H4 (cell line): Measurements from ENCODE around the gene IP6K2. TPM values are rescaled to one million over a fixed set of nuclear protein-coding genes. Genes with fewer than 3 reads are reported as not detected.

Source experiments
- DNase-seq: peaks from one replicate; pipeline ENCODE4 v3.0.0-alpha.2; 2015; ENCODE audit warnings: low spot score
- total RNA-seq: library from RNA; depleted of rRNA; stranded (reverse); fragments of >200 nt; shearing (Covaris generic); gene quantifications from 2 replicates; pipeline ENCODE4 v1.2.3, GENCODE V29; 2014

The IP6K2 gene
- total RNA-seq, 1 experiment from 2014 or later: 41.4 TPM

GRCh38 chr3:48690846-48691458 lies 26.1 kb downstream of the IP6K2 start:
- no peak for DNase-seq

GRCh38 chr3:48689384-48689783 lies 27.6 kb downstream of the IP6K2 start:
- DNase-seq: no peak

DNA sequence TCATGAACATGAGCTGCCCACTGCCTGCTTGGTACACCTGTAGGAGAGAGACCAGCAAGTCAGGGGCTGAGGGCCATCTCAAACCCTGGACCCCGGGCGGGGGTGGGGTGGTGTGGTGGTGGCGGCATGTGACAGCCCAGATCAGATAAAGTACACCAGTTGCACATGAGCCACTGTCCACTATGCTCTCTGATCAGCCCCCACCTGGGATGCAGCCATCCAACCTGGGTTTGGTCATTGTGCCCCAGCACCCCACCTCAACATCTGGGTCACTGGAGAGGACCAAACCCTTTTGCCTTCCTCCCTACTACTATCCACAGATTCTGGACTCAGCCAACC lies 28.3 kb downstream of the IP6K2 start:
- no peak for DNase-seq

GRCh38 chr3:48688032-48688736 lies 28.8 kb downstream of the IP6K2 start:
- no peak for DNase-seq

DNA sequence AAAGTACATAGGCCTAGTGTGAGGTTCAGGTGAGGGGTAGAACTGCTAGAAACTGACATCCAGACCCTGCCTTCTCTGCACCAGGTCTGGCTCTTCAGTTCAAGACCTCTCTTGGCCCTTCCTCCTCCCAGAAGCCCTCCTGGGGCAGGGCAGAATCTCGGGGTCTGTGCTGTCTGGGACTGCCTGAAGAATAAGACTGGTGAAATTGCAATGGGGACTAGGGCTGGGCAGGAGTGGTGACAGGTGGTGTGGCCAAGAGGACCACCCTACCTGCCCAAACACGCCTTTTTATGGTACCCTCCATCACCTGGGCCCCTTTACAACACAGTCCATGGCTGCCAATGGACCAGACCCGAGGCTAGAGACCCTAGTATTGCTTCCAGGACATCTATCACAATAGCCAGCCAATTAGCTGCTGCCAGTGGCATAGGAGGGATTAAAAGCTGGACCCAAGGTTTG lies 29.8 kb downstream of the IP6K2 start:
- no peak for DNase-seq

DNA sequence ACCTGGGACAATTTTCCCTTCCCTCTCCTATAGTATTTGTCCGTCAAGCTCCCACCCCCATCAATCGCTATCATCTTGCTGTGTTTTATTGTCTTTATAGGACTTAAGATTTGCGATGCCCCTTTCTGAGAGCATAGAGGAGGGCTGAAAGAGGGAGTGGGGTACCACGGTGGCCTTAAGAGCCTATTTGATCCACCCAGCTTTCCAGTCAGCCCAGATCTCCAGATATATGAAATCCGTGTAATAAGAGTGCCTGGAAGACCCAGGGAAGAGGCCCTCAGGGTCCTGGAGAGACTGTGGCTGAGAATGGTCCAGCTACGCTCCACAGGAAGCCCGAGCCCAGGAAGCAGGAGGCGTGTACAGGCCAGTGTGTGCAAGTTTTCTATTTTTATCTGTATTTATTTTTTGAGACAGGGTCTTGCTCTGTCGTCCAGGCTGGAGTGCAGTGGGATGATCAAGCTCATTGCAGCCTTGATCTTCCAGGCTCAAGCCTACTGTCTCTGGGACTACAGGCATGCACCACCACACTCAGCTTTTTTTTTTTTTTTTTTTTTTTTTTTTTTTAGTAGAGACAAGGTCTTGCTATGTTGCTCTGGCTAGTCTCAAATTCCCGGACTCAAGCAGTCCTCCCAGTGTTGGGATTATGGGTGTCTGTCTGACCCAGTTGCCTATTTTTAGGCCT lies 30.3 kb downstream of the IP6K2 start:
- DNase-seq: no peak

- peak; percentile 33 for DNase-seq
These were observed 31.2 kb downstream of the IP6K2 start, which contains the start of gene NCKIPSD for GRCh38 chr3:48685603-48686511. Gene NCKIPSD, minus strand, starts transcription at chr3:48685915. Its CDS starts 108 bp downstream, at chr3:48685807.

DNA sequence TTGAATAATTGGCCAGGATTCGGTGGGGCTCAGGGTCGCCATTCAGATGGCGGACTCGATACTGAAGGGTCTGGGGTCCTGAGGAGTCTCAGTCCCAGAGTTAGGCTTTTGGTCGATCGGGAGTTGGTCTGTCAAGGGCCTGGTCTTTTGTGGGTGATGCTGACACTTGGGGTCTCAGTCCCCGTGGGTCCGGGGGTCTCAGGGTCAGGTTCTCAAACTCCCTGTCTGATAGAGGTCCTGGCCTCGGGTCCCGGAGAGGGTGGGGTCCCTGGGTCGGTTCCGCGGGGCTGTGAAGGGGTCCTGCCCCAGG lies 31.8 kb downstream of the IP6K2 start:
- no peak for DNase-seq

DNA sequence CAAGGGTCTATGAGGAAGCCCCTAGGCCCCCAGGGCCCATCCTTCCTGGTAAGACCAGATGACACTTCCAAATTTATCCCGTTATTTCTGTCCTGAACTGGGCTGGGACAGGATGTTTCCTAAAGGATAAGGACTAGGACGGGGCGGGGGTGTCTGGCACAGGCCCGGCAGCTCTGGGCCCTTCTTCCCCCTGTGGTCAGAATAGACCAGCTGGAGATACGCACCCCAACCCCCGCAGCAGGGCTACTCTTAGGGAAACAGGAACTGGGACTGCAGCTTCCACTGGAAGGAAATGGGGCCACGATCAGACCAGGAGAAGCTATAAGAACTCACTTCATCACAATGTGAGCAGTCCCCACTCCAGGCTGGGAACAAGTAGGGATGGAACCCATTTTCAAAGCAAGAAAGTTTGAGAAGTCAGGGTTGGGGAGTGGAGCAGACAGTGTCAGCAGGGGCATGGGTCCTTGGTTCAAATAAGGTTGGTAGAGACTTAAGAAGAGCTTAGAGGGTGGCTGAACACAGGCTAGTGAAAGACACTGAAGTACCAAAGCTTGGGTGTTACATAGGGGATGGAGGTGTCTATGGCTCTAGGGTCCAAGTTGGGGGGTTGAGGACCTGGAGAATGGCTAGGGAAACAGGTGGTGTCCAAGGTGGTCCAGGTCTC lies 32.4 kb downstream of the IP6K2 start:
- no peak for DNase-seq

- DNase-seq: no peak
These were observed 33.0 kb downstream of the IP6K2 start for GRCh38 chr3:48684054-48684349.

DNA sequence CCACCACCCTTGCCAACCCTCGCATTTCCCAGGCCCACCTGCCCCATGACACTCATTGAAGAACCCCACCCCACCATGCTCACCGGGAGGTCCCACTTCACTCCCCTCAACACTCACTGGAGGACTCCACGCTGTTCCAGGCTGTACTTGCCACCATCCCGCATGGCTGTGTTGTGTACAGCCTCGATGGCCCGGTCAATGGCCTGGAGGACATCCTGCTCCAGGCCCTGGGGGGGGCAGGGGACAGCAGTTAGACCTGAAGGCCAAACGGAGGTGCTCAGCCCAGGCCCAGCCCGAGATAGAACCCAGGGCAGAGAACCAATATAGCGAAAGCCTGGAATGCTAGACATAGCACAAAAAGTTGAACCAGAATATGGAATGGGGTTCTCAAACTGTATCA lies 34.2 kb downstream of the IP6K2 start:
- DNase-seq: no peak

- no peak for DNase-seq
These were observed 34.9 kb downstream of the IP6K2 start for GRCh38 chr3:48681974-48682610.

- DNase-seq: no peak
These were observed 35.5 kb downstream of the IP6K2 start for GRCh38 chr3:48681541-48681880.

DNA sequence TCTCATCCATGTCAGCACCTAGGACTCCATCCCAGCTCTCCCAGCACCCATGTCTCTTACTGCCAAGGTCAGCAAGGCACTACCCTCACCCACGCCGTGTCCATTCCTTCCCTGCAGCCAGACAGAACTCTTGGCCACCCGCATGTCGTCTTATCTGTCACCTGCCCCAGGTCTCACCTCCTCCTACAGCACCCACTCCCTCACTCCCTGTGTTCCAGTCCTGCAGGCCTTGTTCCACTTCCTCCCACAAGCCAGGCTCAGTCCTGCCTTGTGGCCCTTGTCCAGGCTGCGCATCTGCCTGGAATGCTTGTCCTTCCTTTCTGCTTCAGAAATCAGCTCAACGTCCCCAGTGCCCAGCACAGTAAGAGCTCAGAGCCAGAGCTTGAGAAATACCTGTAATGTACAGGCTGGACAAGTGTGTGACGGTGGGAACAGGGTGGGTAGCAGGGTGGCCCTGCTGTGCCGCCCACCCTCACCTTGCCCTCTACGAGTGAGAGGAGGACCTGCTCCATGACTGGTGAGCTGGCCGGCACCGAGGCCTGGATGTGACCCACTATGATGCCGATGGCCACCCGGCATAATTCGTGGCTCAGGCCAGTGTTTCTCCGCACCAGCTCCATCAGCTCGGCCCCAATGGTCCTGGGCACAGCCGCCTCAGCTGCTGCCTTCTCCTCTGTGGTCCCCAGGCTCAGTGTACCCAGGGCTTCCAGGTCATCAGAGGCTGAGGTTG lies 36.0 kb downstream of the IP6K2 start:
- no peak for DNase-seq

DNA sequence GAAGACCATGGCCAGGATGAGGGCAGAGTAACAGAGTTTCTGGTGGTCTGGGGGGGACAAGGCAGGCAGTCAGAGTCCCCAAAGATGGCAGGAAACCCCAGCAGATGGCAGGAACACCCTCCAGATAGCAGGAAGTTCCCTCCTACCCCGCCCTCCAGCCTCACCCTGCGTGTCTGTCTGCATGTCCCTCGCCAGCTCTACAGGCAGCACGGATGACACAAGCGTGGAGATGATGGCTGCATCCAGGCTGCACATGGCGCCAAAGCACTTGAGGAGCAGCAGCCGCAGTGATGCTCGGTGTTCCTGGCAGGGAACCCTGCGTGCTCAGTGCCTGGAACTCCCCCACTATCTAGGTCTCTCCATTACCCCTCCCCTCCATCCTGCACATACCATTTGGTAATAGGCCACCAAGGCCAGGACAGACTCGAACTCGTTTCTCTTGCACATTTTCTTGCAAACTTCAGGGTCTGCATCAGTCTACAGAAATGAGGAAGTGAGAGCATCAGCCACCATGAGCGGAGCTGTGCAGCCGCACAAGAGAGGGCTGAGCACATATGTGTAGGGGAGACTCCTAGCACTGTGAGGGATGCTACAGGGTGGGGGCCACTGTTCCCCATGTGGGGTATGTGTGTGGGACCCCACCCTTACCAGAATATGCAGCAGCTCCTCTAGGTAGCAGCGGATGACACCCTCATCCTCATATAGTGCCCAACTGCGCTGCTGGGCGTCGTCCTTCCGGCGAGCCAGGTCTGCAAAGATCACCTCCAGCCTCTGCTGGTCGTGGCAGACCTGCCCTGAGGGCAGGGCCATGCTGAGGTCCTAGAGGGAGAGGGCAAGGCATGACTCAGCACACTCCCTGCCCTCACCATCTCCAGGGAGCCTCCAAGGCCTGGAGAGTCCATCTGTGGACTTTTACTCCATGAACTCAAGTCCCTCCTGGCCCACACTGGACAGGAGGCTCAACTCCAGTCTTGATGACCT lies 37.3 kb downstream of the IP6K2 start:
- DNase-seq: no peak

- DNase-seq: no peak
These were observed 38.2 kb downstream of the IP6K2 start for GRCh38 chr3:48678566-48679380.

GRCh38 chr3:48678056-48678455 lies 39.0 kb downstream of the IP6K2 start:
- DNase-seq: no peak

DNA sequence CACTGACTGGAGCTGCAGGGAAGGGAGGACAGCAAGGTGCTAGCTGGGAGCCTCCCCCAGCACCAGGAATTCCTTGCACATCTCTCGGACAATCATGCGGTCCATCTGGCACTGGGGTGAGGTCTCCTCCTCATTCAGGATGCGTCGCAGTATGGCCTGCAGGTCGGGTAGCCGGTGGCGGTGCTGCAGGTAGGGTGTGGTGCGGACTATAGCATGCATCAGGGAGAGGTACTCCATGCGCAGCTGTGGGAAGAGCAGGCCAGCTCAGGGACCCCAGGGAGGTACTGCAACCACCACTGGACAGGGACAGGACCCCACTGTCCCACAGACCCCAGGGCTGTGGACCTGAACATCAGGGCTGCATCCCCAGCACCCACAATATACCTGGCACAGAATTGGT lies 42.5 kb downstream of the IP6K2 start:
- no peak for DNase-seq

- DNase-seq: no peak
These were observed 44.5 kb downstream of the IP6K2 start for GRCh38 chr3:48672522-48672921.
